Measurements from ENCODE around the gene STAB1. TPM values are rescaled to one million over a fixed set of nuclear protein-coding genes. Genes with fewer than 3 reads are reported as not detected.
A peak's percentile ranks its signal among the peaks of the same experiment; 100 is the strongest.

Gene STAB1
- polyA plus RNA-seq, 1 donor (not counting 4 experiments of a cell fraction or from before 2014, with no cell fraction given), result not detected

GRCh38 chr3:52456169-52456799 is 38.9 kb upstream of the STAB1 start:
- H3K9ac ChIP-seq (ENCODE audit: control insufficient read depth, extremely low read depth, insufficient read depth, low read length), result peak overlapping the region; percentile 84
- dilution Hi-C loops (cut with MboI; ENCODE audit: extremely low pct_ligation_motif_present, low sequenced_read_pairs), result no loop called here
- H3K9me1 ChIP-seq (ENCODE audit: control insufficient read depth, extremely low read depth, insufficient read depth, low read length), result no peaks in the 10 kb centered on the region
- no peak for DNase-seq (ENCODE audit: low read depth, low spot score)
- TF ChIP-seq CTCF (optimal IDR thresholded peaks at IDR 0.05 in 1 of 3, IDR thresholded peaks at IDR 0.05 in 1 of 3, conservative IDR thresholded peaks at IDR 0.05 in 1 of 3; ENCODE audit: extremely low read depth in 1 of 3, insufficient read depth in 2 of 3, low read length in 3 of 3) (no peak), EZH2 (IDR thresholded peaks at IDR 0.05; ENCODE audit: low read length) (no peak)
- peaks cover 42% of the 10 kb centered on the region for H3K79me2 ChIP-seq (ENCODE audit: control insufficient read depth, insufficient read depth, low read length)
- no peaks in the 10 kb centered on the region for H3K9me3 ChIP-seq (ENCODE audit: control insufficient read depth, low read depth, low read length)
- H3K4me2 ChIP-seq (ENCODE audit: control insufficient read depth, extremely low read depth, insufficient read depth, low read depth, low read length), result peak overlapping the region; percentile 86
- no peaks in the 10 kb centered on the region for H3K27me3 ChIP-seq (ENCODE audit: control insufficient read depth, extremely low read depth, insufficient read depth, low read length)
- FAIRE-seq, result peak; percentile 46
- peaks cover 10 to 23% of the 10 kb centered on the region in 2 experiments for H3K36me3 ChIP-seq (ENCODE audit: control insufficient read depth in 2 of 2, extremely low read depth in 1 of 2, insufficient read depth in 2 of 2, low read length in 2 of 2)
- peaks cover 15% of the 10 kb centered on the region for H4K20me1 ChIP-seq (ENCODE audit: control insufficient read depth, extremely low read depth, insufficient read depth, low read length)
- peak overlapping the region; percentile 44 for H3K27ac ChIP-seq (ENCODE audit: control insufficient read depth, insufficient read depth, low read length)
- peaks cover 36% of the 10 kb centered on the region for H3K4me1 ChIP-seq (ENCODE audit: control insufficient read depth, extremely low read depth, insufficient read depth, low read length)
- H2AFZ ChIP-seq (ENCODE audit: control insufficient read depth, low read length), result no peak overlapping the region
- peak overlapping the region; percentile 70 to 76 (median 72) for H3K4me3 ChIP-seq (ENCODE audit: control insufficient read depth in 2 of 3, extremely low read depth in 1 of 3, insufficient read depth in 2 of 3, low read depth in 1 of 3, low read length in 3 of 3)

- peaks cover 15% of the 10 kb centered on the region for H4K20me1 ChIP-seq (ENCODE audit: control insufficient read depth, extremely low read depth, insufficient read depth, low read length)
- dilution Hi-C loops (cut with MboI; ENCODE audit: extremely low pct_ligation_motif_present, low sequenced_read_pairs), result no loop called here
- H3K4me3 ChIP-seq (ENCODE audit: control insufficient read depth in 2 of 3, extremely low read depth in 1 of 3, insufficient read depth in 2 of 3, low read depth in 1 of 3, low read length in 3 of 3), result peak overlapping the region; percentile 70 to 76 (median 72)
- H2AFZ ChIP-seq (ENCODE audit: control insufficient read depth, low read length), result no peak overlapping the region
- H3K27ac ChIP-seq (ENCODE audit: control insufficient read depth, insufficient read depth, low read length), result no peak overlapping the region
- peaks cover 10 to 24% of the 10 kb centered on the region in 2 experiments for H3K36me3 ChIP-seq (ENCODE audit: control insufficient read depth in 2 of 2, extremely low read depth in 1 of 2, insufficient read depth in 2 of 2, low read length in 2 of 2)
- FAIRE-seq, result no peak
- no peaks in the 10 kb centered on the region for H3K9me1 ChIP-seq (ENCODE audit: control insufficient read depth, extremely low read depth, insufficient read depth, low read length)
- H3K79me2 ChIP-seq (ENCODE audit: control insufficient read depth, insufficient read depth, low read length), result peaks cover 43% of the 10 kb centered on the region
- TF ChIP-seq EZH2 (IDR thresholded peaks at IDR 0.05; ENCODE audit: low read length) (no peak), CTCF (optimal IDR thresholded peaks at IDR 0.05 in 1 of 3, IDR thresholded peaks at IDR 0.05 in 1 of 3, conservative IDR thresholded peaks at IDR 0.05 in 1 of 3; ENCODE audit: extremely low read depth in 1 of 3, insufficient read depth in 2 of 3, low read length in 3 of 3) (no peak)
- DNase-seq (ENCODE audit: low read depth, low spot score), result no peak
- peaks cover 36% of the 10 kb centered on the region for H3K4me1 ChIP-seq (ENCODE audit: control insufficient read depth, extremely low read depth, insufficient read depth, low read length)
- H3K4me2 ChIP-seq (ENCODE audit: control insufficient read depth, extremely low read depth, insufficient read depth, low read depth, low read length), result peak overlapping the region; percentile 86
- H3K9ac ChIP-seq (ENCODE audit: control insufficient read depth, extremely low read depth, insufficient read depth, low read length), result peak overlapping the region; percentile 84
- H3K9me3 ChIP-seq (ENCODE audit: control insufficient read depth, low read depth, low read length), result no peaks in the 10 kb centered on the region
- no peaks in the 10 kb centered on the region for H3K27me3 ChIP-seq (ENCODE audit: control insufficient read depth, extremely low read depth, insufficient read depth, low read length)
Measured at GRCh38 chr3:52456800-52457183, 38.3 kb upstream of the STAB1 start.
